CD4-positive, alpha-beta T cell treated with Interferon alpha-2 for 1 hour (primary cell): ENCODE data around the gene KLHL9.
"Not testable (repeated sequence)": the region's sequence is repeated elsewhere in the genome, so short reads cannot be mapped to it uniquely, and the experiment has no call there.

ENCODE experiments used
- DNase-seq, 2 donors: peaks; one replicate each; pipeline ENCODE4 v3.0.0-alpha.2; 2020 to 2022

KLHL9 gene, protein sequence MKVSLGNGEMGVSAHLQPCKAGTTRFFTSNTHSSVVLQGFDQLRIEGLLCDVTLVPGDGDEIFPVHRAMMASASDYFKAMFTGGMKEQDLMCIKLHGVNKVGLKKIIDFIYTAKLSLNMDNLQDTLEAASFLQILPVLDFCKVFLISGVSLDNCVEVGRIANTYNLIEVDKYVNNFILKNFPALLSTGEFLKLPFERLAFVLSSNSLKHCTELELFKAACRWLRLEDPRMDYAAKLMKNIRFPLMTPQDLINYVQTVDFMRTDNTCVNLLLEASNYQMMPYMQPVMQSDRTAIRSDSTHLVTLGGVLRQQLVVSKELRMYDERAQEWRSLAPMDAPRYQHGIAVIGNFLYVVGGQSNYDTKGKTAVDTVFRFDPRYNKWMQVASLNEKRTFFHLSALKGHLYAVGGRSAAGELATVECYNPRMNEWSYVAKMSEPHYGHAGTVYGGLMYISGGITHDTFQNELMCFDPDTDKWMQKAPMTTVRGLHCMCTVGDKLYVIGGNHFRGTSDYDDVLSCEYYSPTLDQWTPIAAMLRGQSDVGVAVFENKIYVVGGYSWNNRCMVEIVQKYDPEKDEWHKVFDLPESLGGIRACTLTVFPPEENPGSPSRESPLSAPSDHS

DNA sequence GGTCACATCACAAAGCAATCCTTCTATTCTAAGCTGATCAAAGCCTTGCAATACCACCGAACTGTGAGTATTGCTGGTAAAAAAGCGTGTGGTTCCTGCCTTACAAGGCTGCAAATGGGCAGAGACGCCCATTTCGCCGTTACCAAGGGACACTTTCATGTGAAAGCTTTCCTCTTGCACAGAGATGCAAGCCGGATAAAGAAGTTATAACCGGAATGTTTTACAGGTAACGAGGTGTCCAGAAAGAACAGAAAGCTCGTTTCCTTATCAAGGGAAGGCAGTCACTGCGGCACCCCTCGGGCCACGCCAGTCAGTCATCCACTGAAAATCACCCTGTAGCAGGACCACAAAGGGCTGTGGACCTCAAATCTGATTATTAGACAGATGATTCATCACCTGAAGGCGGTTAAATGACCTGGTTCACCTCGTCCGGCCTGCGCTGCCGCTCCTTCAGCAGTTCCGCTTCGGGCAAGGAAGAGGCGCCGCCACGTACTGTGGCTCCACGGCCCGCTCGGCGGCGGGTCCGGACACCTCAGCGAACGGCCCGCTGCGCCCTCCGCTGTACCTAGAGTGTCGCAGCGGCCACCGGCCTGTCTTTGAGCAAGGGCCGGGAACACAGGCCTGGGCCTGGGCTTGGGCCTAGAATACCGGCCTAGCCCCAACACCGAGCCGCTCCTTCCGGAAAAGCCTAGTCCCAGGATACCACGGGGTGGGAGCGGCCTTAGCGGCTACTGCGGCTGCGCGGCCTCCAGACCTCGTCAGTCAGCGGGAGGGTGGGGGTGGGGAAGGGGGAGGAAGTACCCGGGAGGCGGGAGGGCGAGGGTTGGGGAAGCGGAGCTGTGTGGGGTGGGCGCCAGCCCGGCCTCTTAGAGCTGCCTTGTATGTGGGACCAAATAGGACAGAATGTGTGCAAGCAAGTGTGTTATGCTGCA, at the start of gene KLHL9:
Gene KLHL9 (minus strand): TSS at position 704 of the 932 bp plus-strand sequence. CDS start 545 bp downstream, at position 159.
- DNase-seq, result peak; percentile 87 to 89

DNA sequence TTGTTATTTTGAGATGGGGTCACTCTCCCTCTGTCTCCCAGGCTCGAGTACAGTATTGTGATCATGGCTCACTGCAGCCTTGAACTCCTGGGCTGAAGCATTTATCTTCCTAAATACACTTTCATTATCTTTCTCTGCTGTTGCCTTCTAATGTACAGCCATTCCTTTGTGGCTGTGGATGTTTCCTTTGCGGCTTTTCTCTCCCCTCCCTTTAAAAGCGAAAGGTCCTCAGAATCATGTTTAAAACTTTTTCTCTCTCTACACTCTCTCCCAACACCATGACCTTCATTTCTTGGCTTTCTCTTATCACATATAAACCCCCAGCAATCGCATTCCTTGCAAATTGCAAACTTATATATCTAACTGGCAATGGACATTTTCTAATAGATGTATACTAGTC, 48.4 kb upstream of the KLHL9 start:
- no peak for DNase-seq

DNA sequence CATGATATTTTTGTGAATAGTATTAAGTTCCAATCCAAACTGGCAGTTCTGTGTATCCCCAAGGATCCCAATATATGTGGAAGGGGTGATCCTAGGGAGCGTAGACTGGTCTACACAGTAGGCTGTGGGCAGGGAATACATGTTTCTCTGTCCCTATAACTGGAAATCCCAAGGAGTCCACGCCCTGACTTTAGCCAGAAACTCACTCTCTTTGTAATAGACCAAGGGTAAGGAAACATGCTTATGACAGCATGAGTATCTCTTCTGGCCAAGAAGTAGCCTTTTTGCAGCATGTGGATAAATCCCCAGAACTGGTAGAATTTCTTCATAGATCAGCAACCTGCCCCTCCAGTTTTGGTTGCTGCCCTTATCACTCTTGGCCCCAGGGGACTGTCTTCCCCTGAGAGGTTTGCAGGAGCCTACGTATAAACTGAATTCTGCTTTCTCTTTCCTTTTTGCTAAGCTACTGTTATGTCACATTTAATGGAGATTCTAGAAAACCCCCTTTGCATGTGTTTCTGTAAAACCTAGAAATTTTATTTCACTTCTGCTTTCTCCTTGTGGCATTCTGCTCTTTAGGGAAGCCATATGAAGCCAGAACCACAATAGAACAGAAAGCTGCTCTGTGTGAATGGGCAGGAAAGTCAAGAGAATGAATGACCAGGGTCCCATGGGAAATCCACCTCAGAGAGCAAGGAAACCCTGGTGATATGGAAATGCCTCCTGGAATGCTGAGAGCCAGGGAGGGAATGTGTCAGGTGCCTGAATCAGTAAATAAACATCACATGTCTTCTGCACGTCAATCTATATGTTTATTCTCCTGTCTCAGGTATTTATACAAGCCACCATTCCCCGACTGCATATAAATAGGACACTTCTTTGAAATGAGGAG, 46.5 kb upstream of the KLHL9 start:
- peak; percentile 39 to 60 for DNase-seq

DNA sequence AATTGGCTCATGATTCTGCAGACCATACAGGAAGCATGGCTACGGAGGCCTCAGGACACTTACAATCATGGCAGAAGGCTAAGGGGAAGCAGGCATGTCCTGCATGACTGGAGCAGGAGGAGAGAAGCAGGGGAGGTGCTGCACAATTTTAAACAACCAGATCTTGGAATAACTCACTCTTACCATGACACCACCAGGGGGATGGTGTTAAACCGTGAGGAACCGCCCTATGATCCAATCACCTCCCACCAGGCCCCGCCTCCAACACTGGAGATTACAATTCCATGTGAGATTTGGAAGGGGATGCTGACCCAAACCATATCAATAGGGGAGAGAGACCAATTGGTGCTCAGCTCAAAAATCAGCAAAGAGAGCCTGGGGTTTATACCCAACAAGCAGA, 36.3 kb upstream of the KLHL9 start:
- DNase-seq, result not testable (repeated sequence)

DNA sequence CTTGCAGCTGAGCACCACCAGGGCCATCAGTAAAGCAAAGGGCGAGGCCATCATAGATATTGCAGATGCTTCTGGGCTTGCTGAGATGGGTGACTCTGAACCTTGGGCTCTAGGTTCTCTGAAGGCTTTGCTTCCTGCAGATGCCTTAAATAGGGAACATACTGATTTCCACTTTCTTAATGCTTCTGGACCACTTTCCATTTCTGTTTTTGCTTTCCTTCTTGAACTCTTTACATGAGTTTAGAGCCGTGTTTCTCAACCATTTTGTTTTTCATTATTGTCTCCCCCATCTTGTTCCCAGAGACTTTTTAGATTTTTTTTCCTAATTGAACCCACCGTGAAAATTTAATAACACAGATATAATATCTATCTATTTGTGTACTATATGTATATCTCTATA, 32.8 kb upstream of the KLHL9 start, which contains the start of gene IFNA13:
Gene IFNA13 (minus strand): TSS at position 101 of the 400 bp plus-strand sequence. CDS start 47 bp downstream, at position 54.
- DNase-seq, result no peak

DNA sequence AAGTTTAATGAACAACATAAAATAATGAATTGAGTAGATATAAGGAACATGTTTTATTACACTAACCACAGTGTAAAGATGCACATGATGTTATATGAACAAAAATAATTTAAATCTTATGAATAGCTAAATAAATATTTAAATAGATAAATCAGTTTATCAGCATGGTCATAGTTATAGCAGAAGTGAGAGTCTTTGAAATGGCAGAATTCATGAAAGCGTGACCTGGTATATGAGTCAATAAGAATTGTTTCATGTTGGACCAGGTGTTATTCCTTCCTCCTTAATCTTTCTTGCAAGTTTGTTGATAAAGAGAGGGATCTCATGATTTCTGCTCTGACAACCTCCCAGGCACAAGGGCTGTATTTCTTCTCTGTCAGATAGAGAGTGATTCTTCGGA, 32.0 kb upstream of the KLHL9 start:
- DNase-seq, result not testable (repeated sequence)

DNA sequence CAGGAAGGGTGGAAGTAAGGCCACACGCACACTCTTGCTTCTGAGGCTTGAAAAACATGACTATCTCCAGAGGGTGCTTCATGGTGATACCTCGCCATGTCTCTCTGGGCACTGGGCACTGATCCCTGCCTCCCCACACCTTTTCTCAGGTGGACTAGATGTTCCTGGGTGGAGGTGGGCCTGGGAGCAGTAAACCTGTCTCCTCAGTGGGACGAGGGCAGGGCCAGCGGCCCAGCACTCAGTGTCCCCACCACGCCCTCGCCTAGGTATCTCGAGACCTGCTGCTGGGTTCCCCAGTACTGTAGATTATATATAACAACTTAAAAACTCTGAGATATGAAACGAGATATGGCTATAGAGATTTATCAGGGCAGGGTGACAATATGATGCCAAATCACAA, 27.1 kb upstream of the KLHL9 start:
- no peak for DNase-seq

DNA sequence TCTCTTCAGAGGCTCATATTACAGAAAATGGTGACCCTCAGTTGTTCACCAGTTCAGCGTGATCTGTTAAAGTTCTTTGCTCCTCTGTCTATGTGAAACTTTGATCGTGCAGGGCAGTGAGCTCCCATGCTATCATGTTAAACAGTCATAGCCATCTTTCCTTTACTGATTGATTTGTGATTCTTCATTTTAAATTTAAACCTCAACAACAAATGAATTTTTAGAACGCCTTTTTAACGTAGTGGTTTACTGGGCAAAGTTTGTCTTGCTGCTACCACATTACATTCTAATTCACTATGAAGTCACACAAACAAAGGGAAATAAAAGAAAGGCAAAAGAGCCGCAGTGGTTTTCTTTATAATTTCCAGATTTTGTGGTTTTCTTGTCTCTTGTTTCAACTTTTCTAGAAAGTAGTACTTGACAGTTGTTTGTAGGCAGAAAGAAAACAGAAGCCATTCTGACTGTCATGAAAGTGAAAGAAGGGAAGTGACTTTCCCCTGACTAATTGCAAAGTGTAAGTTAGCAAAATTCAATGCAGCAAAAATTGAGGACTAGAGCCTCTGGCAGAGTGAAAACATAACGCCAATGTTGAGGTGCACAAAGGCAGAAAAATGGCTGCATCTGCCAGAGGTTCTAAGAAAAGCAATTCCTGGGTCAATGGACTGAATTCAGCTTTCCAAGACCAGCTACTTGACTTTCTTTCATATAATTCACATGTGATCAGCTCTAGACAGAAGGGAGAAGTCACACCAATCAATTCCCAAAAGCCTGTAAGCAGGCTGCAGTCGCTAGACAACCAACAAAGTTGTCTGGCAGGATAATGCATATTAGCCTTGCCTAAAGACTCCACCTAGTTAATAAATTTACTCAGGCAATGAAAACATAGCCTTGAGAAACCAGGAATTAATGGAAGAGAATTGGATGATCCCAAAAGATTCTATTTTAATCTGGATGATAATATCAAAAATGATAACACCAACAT, 22.6 kb upstream of the KLHL9 start:
- peak in 1 of 2 donors; percentile 33 for DNase-seq

DNA sequence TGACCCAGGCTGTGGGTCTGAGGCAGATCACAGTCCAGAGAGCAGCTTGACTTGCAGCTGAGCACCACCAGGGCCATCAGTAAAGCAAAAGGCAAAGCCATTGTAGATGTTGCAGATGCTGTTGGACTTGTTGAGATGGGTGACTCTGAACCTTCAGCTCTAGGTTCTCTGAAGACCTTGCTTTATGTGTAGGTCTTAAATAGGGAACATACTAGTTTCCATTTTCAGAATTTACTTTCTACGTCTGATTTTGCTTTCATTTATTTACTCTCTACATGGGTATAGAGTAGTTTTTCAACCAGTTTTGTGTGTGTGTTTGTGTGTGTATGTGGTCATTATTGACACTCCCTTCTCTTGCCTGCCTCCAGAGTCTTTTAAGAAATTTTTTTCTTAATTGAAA, 15.6 kb upstream of the KLHL9 start, which contains the start of gene IFNA6:
Gene IFNA6 (minus strand): TSS at position 101 of the 400 bp plus-strand sequence. CDS start 0 bp downstream, at position 101.
- no peak for DNase-seq

DNA sequence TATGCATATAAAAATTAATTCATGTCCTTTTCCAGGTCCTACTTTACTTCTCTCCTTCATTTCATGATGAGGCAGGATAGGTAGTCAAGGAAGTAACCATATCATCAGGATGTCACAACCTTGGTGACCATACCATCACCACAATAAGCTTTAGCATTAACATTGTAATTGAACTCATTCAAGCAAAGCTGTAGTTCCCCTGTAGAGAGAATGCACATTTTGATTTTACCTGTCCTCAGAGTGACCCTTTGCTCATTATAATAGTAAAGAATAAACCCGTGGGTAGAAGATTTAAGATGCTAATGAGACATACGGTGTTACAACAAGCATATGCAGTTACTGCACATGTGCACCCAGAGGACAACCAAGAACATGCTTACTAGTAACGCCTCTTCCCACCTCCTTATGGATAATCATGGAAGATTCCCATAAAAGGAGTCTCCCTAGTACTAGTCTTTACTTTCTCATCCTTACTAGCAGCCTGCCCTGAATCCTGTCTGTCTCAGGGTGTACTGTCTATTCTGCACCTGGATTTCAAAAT, 13.3 kb upstream of the KLHL9 start:
- DNase-seq, result no peak

DNA sequence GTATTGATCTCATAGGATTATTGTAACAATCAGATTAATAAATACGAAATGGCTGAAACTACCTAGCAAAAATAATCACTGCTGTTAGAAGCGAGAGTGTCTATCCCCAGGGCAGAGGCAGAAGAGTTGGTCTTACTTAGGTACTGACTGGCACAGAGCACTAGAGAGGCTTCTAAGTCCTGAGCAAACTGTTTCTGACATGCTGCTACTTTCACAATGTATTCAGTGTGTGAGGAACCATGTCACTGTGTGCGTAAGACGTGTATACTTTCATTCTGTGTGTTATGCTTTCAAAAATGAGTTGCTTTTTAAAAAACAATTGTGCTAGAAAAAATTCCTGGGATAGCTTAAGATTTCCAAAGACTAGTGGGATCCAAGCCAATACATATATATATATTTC, 5.5 kb upstream of the KLHL9 start:
- no peak for DNase-seq

DNA sequence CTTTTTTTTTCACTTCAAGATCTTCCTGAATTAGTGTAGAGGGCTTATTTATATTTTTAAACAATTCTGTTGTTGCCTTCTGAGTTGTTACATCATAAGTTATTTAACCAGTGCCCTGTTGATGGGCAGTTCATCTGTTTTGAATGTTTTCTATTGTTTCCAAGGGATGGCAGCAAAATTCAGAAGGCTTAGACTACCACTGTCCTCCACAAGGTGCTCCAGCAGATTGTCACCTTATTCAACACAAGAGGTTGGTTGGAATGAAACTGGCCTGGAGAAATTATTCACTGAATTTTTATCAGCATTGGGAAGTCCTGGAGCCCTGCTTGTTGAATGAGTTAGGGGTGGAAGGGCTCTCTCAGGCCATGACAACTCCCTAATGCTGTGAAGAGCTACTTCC, 1.3 kb upstream of the KLHL9 start:
- DNase-seq, result no peak

DNA sequence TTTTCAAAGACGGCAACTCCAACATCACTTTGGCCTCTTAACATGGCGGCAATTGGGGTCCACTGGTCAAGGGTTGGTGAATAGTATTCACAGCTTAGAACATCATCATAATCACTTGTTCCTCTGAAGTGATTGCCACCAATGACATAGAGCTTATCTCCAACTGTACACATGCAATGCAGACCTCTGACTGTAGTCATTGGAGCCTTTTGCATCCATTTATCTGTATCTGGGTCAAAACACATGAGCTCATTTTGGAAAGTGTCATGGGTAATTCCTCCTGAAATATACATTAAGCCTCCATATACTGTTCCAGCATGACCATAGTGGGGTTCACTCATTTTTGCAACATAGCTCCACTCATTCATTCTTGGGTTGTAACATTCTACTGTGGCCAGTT, 2.0 kb downstream of the KLHL9 start:
- no peak for DNase-seq

DNA sequence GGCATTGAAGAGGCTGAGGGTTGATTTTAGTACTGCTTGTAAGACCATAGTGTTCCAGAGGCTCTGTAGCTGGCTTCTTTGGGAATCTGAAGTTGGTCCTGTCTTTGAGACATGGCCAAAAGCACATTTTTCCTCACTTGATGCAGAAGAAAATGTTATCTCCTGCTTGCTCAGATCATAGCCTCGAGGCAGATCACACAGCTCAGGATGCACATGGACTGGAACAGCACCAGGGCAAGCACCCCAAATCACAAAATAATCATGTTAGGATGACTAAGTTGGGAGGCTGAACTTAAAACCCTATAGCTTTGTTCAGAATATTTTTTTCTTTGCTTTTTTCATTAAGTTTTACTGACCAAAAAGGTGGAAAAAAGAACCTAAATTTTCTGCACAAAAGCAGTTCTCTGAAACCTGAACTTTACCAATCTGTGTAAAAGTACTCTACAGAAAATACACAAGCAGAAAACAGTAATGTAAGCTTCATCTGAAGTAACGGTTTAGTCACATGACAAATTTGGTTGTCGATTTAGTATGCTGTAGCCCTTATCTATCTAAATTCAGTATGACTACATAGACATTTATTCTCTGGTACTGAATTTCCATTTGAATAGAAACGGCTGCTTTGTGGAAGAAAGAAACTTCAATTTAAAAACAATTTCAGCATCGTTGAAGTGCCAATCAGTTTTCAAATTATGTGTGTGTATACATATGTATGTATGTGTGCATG, 3.4 kb downstream of the KLHL9 start:
- DNase-seq, result no peak

DNA sequence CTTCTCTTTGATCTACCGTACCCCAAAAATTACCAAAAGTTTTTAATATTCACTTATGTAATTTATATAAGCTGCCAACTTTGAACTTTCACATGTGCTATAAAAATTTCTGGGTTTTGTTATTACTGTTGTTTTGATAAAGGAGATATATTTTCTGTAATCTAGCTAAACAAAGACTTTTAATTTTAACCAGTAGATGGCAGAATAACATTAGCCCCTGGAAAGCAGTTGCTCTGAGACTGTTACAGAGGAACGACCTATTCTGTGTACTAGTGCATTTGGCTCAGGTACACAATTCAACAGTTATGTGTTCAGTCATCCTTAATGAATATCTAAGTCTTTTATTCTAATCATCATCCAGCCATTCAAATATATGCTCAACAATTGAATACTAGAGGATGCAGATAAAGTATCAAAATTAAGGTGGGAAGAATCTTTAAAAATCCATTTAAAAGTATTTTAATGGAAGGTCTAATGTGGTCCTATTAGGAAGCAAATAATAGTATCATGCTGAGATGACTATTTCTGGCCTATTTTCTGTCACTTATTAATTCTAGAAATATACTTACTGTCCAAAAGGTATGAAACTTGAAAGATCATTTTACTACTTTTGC, 8.6 kb downstream of the KLHL9 start:
- DNase-seq, result peak in 1 of 2 donors; percentile 74

DNA sequence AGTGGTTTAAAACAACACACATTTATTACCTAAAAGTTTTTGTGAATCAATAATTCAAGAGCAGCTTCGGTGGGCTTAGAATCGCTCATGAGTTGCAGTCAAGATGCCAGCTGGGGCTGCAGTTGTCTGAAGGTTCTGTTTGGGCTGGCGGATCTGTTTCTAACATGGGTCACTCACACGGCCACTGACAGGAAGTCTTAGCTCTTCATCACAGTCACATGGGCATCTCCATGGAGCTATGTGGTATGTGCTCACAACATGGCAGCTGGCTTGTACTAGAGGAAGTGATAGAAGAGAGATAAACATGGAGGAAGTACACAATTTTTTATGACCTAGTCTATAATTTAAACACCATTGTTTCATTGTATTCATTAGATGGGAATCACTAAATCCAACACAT, 11.2 kb downstream of the KLHL9 start:
- DNase-seq, result no peak

DNA sequence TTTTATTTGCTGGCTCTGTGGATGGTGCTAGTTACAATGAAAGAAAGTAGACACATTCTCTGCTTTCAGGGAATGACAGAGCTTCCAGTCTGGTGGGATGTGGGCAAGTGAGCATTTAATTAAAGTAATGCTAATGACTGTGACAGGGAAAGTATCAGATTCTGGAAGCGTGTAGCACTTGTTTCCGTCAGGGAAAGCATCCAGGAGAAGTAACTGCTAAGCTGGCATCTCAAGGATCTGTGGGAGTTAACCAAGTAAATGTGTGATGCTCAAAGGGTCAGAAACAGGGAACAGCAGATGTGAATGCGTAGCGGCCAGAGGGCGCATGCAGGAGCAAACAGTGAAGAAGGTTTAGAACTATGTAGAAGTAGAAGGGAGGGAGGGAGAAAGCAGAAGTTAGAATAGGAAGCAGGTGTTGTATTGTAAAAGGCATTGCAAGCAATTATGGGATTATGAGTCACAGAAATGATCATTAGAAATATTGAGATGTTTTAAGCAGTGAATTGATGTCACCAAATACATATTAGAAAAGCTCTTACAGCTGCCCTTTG, 12.2 kb downstream of the KLHL9 start:
- DNase-seq, result no peak

DNA sequence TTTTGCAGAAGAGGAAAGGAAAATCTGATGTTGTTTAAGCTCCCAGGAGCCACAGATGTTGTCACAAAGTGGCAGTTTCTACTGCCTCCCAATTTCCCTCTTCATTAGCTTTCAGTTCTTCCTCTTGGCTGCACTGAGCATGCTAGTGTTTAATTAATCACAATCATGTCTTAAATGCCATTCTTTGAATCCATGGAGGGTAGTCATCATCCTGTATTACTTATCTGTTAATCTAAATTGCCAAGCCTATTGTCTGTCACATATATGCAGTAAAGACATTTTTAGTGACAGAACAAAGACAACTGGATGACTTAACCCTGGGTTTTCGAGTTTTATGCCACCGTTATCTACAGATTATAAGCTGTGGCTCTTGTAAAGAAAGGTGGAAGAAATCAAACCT, 14.7 kb downstream of the KLHL9 start:
- no peak for DNase-seq
